ENCODE measurements around the gene ABHD1.

Gene ABHD1

DNA sequence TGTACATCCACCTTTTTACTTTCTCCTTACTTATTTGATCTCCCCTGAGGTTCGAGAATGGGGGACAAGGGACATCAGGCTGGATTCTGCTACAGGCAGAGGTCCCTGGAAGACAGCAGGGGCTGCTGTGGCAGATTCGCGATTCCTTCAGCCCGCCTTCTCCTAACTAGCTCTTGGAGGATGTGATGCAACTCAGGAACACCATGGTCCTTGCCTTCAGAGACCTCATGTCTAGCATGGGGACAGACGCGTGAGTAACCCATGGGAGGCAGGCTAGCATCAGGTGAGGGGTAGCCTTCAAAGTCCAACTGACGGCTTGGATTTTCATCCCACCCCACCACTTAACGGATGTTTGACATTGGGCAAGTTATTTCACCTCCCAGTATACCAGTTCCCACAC is 24.3 kb downstream of the ABHD1 start:
- Histone ChIP-seq H2AFZ (ENCODE audit: low read depth, low read length) (no peak overlapping the region), H3K27me3 (ENCODE audit: control insufficient read depth in 1 of 2, insufficient read depth in 1 of 2, low read length in 2 of 2) (peaks cover 29 to 30% of the 10 kb centered on the region in 2 experiments), H3K9ac (ENCODE audit: low read length) (no peak overlapping the region), H3K27ac (ENCODE audit: low read length, poor library complexity, severe bottlenecking) (no peak overlapping the region), H2BK12ac (ENCODE audit: low read length in 2 of 2) (no peak overlapping the region), H3K4me1 (ENCODE audit: control insufficient read depth, insufficient read depth, low read depth, low read length) (peaks cover 2% of the 10 kb centered on the region), H3K79me1 (replicated peaks; ENCODE audit: low read length, poor library complexity, severe bottlenecking) (no peaks in the 10 kb centered on the region), H3K18ac (ENCODE audit: low read depth in 1 of 2, low read length in 2 of 2) (no peak overlapping the region), H2AK5ac (ENCODE audit: low read length, severe bottlenecking) (no peak overlapping the region), H3K4me3 (ENCODE audit: insufficient read depth in 1 of 2, low read depth in 1 of 2, low read length in 2 of 2) (no peak overlapping the region), H3K4ac (ENCODE audit: low read depth in 1 of 2, low read length in 2 of 2) (no peak overlapping the region), H2BK15ac (ENCODE audit: low read depth, poor library complexity, severe bottlenecking) (no peak overlapping the region), H3K4me2 (ENCODE audit: low read length, poor library complexity, severe bottlenecking) (no peak overlapping the region), H4K91ac (ENCODE audit: low read length) (no peak overlapping the region), H3K14ac (ENCODE audit: low read length in 2 of 2) (no peak overlapping the region), H2BK120ac (ENCODE audit: low read depth, low read length) (no peak overlapping the region), H3K9me3 (ENCODE audit: control insufficient read depth, low read length) (peaks cover 3% of the 10 kb centered on the region), H4K8ac (ENCODE audit: low read length) (no peak overlapping the region), H3K23ac (ENCODE audit: low read length in 2 of 2) (no peak overlapping the region), H2BK5ac (ENCODE audit: low read depth, low read length, poor library complexity, severe bottlenecking) (no peak overlapping the region), H3K36me3 (ENCODE audit: control insufficient read depth in 1 of 2, insufficient read depth in 2 of 2, low read depth in 1 of 2, low read length in 2 of 2) (no peaks in the 10 kb centered on the region)
- 86% methylated on average over 7 of the region's 8 CpGs for WGBS
- DNase-seq, result no peak

DNA sequence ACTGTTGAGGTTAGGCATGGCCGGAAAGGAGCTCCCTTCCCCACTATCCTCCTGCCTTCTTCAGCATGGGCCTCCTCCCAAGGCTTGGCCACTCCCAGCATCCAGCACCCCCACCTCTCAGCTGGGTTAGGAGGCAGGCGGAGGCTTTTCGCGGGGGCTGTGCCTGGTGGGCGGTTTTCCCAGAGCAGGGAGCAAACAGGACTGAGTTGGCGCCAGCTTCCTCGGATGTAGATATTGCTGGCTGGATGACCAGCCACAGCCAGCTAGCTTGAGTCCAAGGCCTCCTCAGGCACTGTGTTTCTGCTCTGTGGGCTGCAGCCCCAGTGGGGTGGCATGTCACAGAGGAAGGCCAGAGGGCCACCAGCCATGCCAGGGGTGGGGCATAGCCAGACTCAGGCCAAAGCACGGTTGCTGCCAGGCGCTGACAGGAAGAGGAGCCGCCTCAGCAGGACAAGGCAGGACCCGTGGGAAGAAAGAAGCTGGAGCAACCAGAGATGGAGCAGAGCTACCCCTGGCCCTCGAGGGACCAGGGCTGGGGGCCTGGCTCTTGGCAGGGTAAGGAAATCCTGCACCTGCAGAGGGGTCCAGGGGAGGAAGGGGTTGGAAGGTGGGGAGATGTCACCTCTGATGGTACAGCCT is 25.3 kb downstream of the ABHD1 start, which contains the start of gene TCF23:
TSS of gene TCF23 (plus strand) at position 204 of the 639 bp plus-strand sequence. CDS start at position 334, 130 bp downstream.
- 85% methylated on average over 12 of the region's 12 CpGs for WGBS
- H3K23ac ChIP-seq (ENCODE audit: low read length in 2 of 2), result no peak within 1 kb of the TSS
- no peak within 1 kb of the TSS for H2BK120ac ChIP-seq (ENCODE audit: low read depth, low read length)
- no peaks in the 10 kb centered on the region for H3K79me1 ChIP-seq (replicated peaks; ENCODE audit: low read length, poor library complexity, severe bottlenecking)
- H3K9ac ChIP-seq (ENCODE audit: low read length), result no peak within 1 kb of the TSS
- no peak within 1 kb of the TSS for H4K91ac ChIP-seq (ENCODE audit: low read length)
- peak within 1 kb of the TSS in 1 of 2 experiments; percentile 79 for H3K14ac ChIP-seq (ENCODE audit: low read length in 2 of 2)
- DNase-seq, result no peak
- peak within 1 kb of the TSS; percentile 25 for H2BK5ac ChIP-seq (ENCODE audit: low read depth, low read length, poor library complexity, severe bottlenecking)
- H3K36me3 ChIP-seq (ENCODE audit: control insufficient read depth in 1 of 2, insufficient read depth in 2 of 2, low read depth in 1 of 2, low read length in 2 of 2), result no peaks in the 10 kb centered on the region
- no peak within 1 kb of the TSS for H3K18ac ChIP-seq (ENCODE audit: low read depth in 1 of 2, low read length in 2 of 2)
- H2AK5ac ChIP-seq (ENCODE audit: low read length, severe bottlenecking), result no peak within 1 kb of the TSS
- H3K9me3 ChIP-seq (ENCODE audit: control insufficient read depth, low read length), result no peaks in the 10 kb centered on the region
- H3K4me2 ChIP-seq (ENCODE audit: low read length, poor library complexity, severe bottlenecking), result no peak within 1 kb of the TSS
- no peak within 1 kb of the TSS for H3K4me3 ChIP-seq (ENCODE audit: insufficient read depth in 1 of 2, low read depth in 1 of 2, low read length in 2 of 2)
- no peak within 1 kb of the TSS for H2BK12ac ChIP-seq (ENCODE audit: low read length in 2 of 2)
- H3K4me1 ChIP-seq (ENCODE audit: control insufficient read depth, insufficient read depth, low read depth, low read length), result peaks cover 2% of the 10 kb centered on the region
- no peak within 1 kb of the TSS for H4K8ac ChIP-seq (ENCODE audit: low read length)
- peaks cover 23 to 26% of the 10 kb centered on the region in 2 experiments for H3K27me3 ChIP-seq (ENCODE audit: control insufficient read depth in 1 of 2, insufficient read depth in 1 of 2, low read length in 2 of 2)
- no peak within 1 kb of the TSS for H3K4ac ChIP-seq (ENCODE audit: low read depth in 1 of 2, low read length in 2 of 2)
- H3K27ac ChIP-seq (ENCODE audit: low read length, poor library complexity, severe bottlenecking), result no peak within 1 kb of the TSS
- no peak within 1 kb of the TSS for H2BK15ac ChIP-seq (ENCODE audit: low read depth, poor library complexity, severe bottlenecking)
- H2AFZ ChIP-seq (ENCODE audit: low read depth, low read length), result no peak within 1 kb of the TSS

- Histone ChIP-seq H3K9me3 (ENCODE audit: control insufficient read depth, low read length) (no peaks in the 10 kb centered on the region), H2AK5ac (ENCODE audit: low read length, severe bottlenecking) (no peak overlapping the region), H3K36me3 (ENCODE audit: control insufficient read depth in 1 of 2, insufficient read depth in 2 of 2, low read depth in 1 of 2, low read length in 2 of 2) (no peaks in the 10 kb centered on the region), H3K27me3 (ENCODE audit: control insufficient read depth in 1 of 2, insufficient read depth in 1 of 2, low read length in 2 of 2) (peaks cover 22 to 26% of the 10 kb centered on the region in 2 experiments), H3K4me3 (ENCODE audit: insufficient read depth in 1 of 2, low read depth in 1 of 2, low read length in 2 of 2) (no peak overlapping the region), H2BK120ac (ENCODE audit: low read depth, low read length) (no peak overlapping the region), H4K91ac (ENCODE audit: low read length) (no peak overlapping the region), H2BK12ac (ENCODE audit: low read length in 2 of 2) (no peak overlapping the region), H3K79me1 (replicated peaks; ENCODE audit: low read length, poor library complexity, severe bottlenecking) (no peaks in the 10 kb centered on the region), H2AFZ (ENCODE audit: low read depth, low read length) (no peak overlapping the region), H2BK5ac (ENCODE audit: low read depth, low read length, poor library complexity, severe bottlenecking) (peak overlapping the region; percentile 25), H3K4me2 (ENCODE audit: low read length, poor library complexity, severe bottlenecking) (no peak overlapping the region), H3K14ac (ENCODE audit: low read length in 2 of 2) (no peak overlapping the region), H4K8ac (ENCODE audit: low read length) (no peak overlapping the region), H2BK15ac (ENCODE audit: low read depth, poor library complexity, severe bottlenecking) (no peak overlapping the region), H3K23ac (ENCODE audit: low read length in 2 of 2) (no peak overlapping the region), H3K9ac (ENCODE audit: low read length) (no peak overlapping the region), H3K18ac (ENCODE audit: low read depth in 1 of 2, low read length in 2 of 2) (no peak overlapping the region), H3K4me1 (ENCODE audit: control insufficient read depth, insufficient read depth, low read depth, low read length) (peaks cover 2% of the 10 kb centered on the region), H3K27ac (ENCODE audit: low read length, poor library complexity, severe bottlenecking) (no peak overlapping the region), H3K4ac (ENCODE audit: low read depth in 1 of 2, low read length in 2 of 2) (no peak overlapping the region)
- WGBS, result 90% methylated on average over 28 of the region's 29 CpGs
- no peak for DNase-seq
Observed at GRCh38 chr2:27149570-27150405, 26.2 kb downstream of the ABHD1 start.

GRCh38 chr2:27150639-27151230 is 27.1 kb downstream of the ABHD1 start:
- Histone ChIP-seq H3K4me2 (ENCODE audit: low read length, poor library complexity, severe bottlenecking) (no peak overlapping the region), H2AFZ (ENCODE audit: low read depth, low read length) (no peak overlapping the region), H3K27ac (ENCODE audit: low read length, poor library complexity, severe bottlenecking) (no peak overlapping the region), H2BK120ac (ENCODE audit: low read depth, low read length) (no peak overlapping the region), H4K8ac (ENCODE audit: low read length) (no peak overlapping the region), H2AK5ac (ENCODE audit: low read length, severe bottlenecking) (no peak overlapping the region), H2BK12ac (ENCODE audit: low read length in 2 of 2) (no peak overlapping the region), H2BK15ac (ENCODE audit: low read depth, poor library complexity, severe bottlenecking) (no peak overlapping the region), H2BK5ac (ENCODE audit: low read depth, low read length, poor library complexity, severe bottlenecking) (no peak overlapping the region), H3K4me3 (ENCODE audit: insufficient read depth in 1 of 2, low read depth in 1 of 2, low read length in 2 of 2) (no peak overlapping the region), H3K9me3 (ENCODE audit: control insufficient read depth, low read length) (no peaks in the 10 kb centered on the region), H3K14ac (ENCODE audit: low read length in 2 of 2) (no peak overlapping the region), H3K4me1 (ENCODE audit: control insufficient read depth, insufficient read depth, low read depth, low read length) (peaks cover 2% of the 10 kb centered on the region), H3K36me3 (ENCODE audit: control insufficient read depth in 1 of 2, insufficient read depth in 2 of 2, low read depth in 1 of 2, low read length in 2 of 2) (no peaks in the 10 kb centered on the region), H3K18ac (ENCODE audit: low read depth in 1 of 2, low read length in 2 of 2) (no peak overlapping the region), H3K79me1 (replicated peaks; ENCODE audit: low read length, poor library complexity, severe bottlenecking) (no peaks in the 10 kb centered on the region), H3K4ac (ENCODE audit: low read depth in 1 of 2, low read length in 2 of 2) (no peak overlapping the region), H3K9ac (ENCODE audit: low read length) (no peak overlapping the region), H3K23ac (ENCODE audit: low read length in 2 of 2) (peak overlapping the region in 1 of 2 experiments; percentile 67), H4K91ac (ENCODE audit: low read length) (no peak overlapping the region), H3K27me3 (ENCODE audit: control insufficient read depth in 1 of 2, insufficient read depth in 1 of 2, low read length in 2 of 2) (peaks cover 22 to 26% of the 10 kb centered on the region in 2 experiments)
- WGBS, result 84% methylated on average over 6 of the region's 8 CpGs
- DNase-seq, result no peak
